Nephron (organoid): ENCODE data around the gene UPF2.

ENCODE experiments used
- H3K27ac Mint-ChIP-seq, 3 experiments: 2 replicates each; pipeline ENCODE4 v1.8.0; 2020; ENCODE audit warnings: mixed read lengths in 3 of 3, mild to moderate bottlenecking in 2 of 3, moderate library complexity in 1 of 3
- H3K27me3 Mint-ChIP-seq: 2 replicates; pipeline ENCODE4 v1.8.0; 2021; ENCODE audit warnings: low read depth, mild to moderate bottlenecking, moderate library complexity, mixed read lengths
- H3K36me3 Mint-ChIP-seq: 2 replicates; pipeline ENCODE4 v1.8.0; 2020; ENCODE audit warnings: low read depth, mixed read lengths
- H3K4me1 Mint-ChIP-seq: 2 replicates; pipeline ENCODE4 v1.8.0; 2020; ENCODE audit warnings: mixed read lengths
- H3K4me3 Mint-ChIP-seq, 3 experiments: 2 replicates each; pipeline ENCODE4 v1.8.0; 2020; ENCODE audit warnings: mild to moderate bottlenecking in 3 of 3, mixed read lengths in 3 of 3, moderate library complexity in 2 of 3
- H3K9me3 Mint-ChIP-seq: 2 replicates; pipeline ENCODE4 v1.8.0; 2020; ENCODE audit warnings: mixed read lengths
- CTCF ChIP-seq, 3 experiments: fragments of 200-600 bp; sonication (generic); IDR thresholded peaks; one replicate each; pipeline ENCODE4 v1.5.0; 2021; ENCODE audit warnings: antibody characterized with exemption in 3 of 3; ENCODE audit not compliant: unreplicated experiment in 3 of 3

The UPF2 gene

GRCh38 chr10:11870900-11871400, 171.7 kb downstream of the UPF2 start:
- TF ChIP-seq CTCF (IDR thresholded peaks at IDR 0.05; ENCODE audit: unreplicated experiment in 3 of 3), result no peak
- Mint-ChIP-seq H3K27ac (peak overlapping the region; percentile 1 to 39 (median 9)), H3K4me1 (peaks cover 32% of the 10 kb centered on the region), H3K4me3 (no peak overlapping the region), H3K27me3 (peaks cover 10% of the 10 kb centered on the region), H3K9me3 (no peaks in the 10 kb centered on the region), H3K36me3 (no peaks in the 10 kb centered on the region)

- TF ChIP-seq CTCF (IDR thresholded peaks at IDR 0.05; ENCODE audit: unreplicated experiment in 3 of 3), result no peak
- Mint-ChIP-seq H3K9me3 (no peaks in the 10 kb centered on the region), H3K36me3 (no peaks in the 10 kb centered on the region), H3K27me3 (peaks cover 10% of the 10 kb centered on the region), H3K4me1 (peaks cover 26% of the 10 kb centered on the region), H3K27ac (no peak overlapping the region), H3K4me3 (no peak overlapping the region)
These were observed 172.2 kb downstream of the UPF2 start for GRCh38 chr10:11870461-11870780.
